A549 treated with ZK216348 at 1 μM for 4 hours (cell line): ENCODE data around the gene ITPRIPL2. TPM values are rescaled to one million over a fixed set of nuclear protein-coding genes. Genes with fewer than 3 reads are reported as not detected.

Source experiments
- total RNA-seq: library from RNA; stranded (reverse); fragments of 200-300 nt; extraction: Qiagen RNA extraction; gene quantifications from 5 replicates; pipeline ENCODE4 v1.2.3, GENCODE V29; 2022; ENCODE audit warnings: low read depth

The ITPRIPL2 gene
- total RNA-seq = 8.8 to 19.4 TPM (median 16.0 TPM) in 5 replicates

GRCh38 chr16:19113577-19114358 lies at the start of gene ITPRIPL2:
TSS of gene ITPRIPL2 (plus strand) at chr16:19113964. CDS start at chr16:19114462, 498 bp downstream.

GRCh38 chr16:19067349-19068236 lies 46.2 kb upstream of the ITPRIPL2 start, which contains the start of gene COQ7:
TSS of gene COQ7 (plus strand) at chr16:19067614. CDS start at chr16:19067665, 51 bp downstream.

GRCh38 chr16:19167710-19168370 lies 54.1 kb downstream of the ITPRIPL2 start, which contains the start of gene SYT17:
TSS of gene SYT17 (plus strand) at chr16:19168240. CDS start at chr16:19168647, 407 bp downstream.

Other genes starting within 250 kb of the ITPRIPL2 start
- 11.8 to 27.0 TPM (median 19.8 TPM) in 5 replicates for gene SMG1, start 187.6 kb upstream of the ITPRIPL2 start, total RNA-seq
- gene TMC7, start 130.0 kb upstream of the ITPRIPL2 start, total RNA-seq = 6.9 to 10.5 TPM (median 8.7 TPM) in 5 replicates
- gene COQ7, start 46.4 kb upstream of the ITPRIPL2 start, total RNA-seq = 16.8 to 27.3 TPM (median 23.4 TPM) in 5 replicates
- gene SYT17, start 54.3 kb downstream of the ITPRIPL2 start, total RNA-seq = 10.7 to 15.4 TPM (median 12.7 TPM) in 5 replicates
- gene CLEC19A, start 171.8 kb downstream of the ITPRIPL2 start, total RNA-seq = 0.06 to 0.22 TPM (median 0.09 TPM) in 4 of 5 replicates, not detected in the other